Activated CD8-positive, alpha-beta memory T cell treated with anti-CD3 and anti-CD28 coated beads, Interleukin-2, amount 50 U/mL, for 24 hours (primary cell): ENCODE data around the gene FOXJ3.
"Not testable (repeated sequence)": the region's sequence is repeated elsewhere in the genome, so short reads cannot be mapped to it uniquely, and the experiment has no call there.

Experiments
- DNase-seq: peaks from one replicate; pipeline ENCODE4 v3.0.0-alpha.2; 2020; ENCODE audit errors: extremely low read depth

Gene FOXJ3

DNA sequence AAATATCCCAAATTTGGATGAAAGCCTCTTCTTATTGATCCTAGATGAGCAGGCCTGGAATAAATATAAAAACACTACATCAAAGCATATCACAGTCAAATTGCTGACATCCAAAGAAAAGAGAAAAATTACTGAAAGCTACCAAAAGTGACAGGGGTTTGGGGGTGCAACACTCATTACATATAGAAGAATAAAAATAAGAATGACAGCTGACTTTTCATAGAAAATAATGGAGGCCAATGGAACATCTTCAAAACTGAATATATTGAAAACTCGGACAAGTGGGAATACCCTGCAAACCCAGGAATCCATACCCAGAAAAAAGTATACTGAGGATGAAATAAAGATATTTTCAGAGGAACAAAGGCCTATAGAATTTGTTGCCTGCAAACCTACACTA lies 84.0 kb downstream of the FOXJ3 start:
- DNase-seq = no peak

DNA sequence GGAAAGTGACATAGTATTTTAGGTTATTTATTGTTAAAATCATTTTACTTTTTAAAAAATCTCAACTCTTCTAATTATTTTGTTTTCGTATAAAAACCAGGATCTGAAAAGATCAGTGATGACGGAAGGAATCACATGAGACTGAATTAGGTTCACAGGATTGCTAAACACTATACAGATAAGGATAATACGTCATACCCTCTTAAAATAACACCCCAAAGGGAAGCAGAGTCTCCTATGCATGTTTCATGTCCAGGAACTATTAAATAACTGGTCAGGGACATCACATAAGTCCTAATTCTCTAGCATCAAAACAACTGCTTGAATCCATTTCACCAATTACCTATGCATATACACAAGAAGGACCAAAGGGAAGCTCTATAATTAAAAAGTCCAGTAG lies 84.9 kb downstream of the FOXJ3 start:
- DNase-seq = no peak

DNA sequence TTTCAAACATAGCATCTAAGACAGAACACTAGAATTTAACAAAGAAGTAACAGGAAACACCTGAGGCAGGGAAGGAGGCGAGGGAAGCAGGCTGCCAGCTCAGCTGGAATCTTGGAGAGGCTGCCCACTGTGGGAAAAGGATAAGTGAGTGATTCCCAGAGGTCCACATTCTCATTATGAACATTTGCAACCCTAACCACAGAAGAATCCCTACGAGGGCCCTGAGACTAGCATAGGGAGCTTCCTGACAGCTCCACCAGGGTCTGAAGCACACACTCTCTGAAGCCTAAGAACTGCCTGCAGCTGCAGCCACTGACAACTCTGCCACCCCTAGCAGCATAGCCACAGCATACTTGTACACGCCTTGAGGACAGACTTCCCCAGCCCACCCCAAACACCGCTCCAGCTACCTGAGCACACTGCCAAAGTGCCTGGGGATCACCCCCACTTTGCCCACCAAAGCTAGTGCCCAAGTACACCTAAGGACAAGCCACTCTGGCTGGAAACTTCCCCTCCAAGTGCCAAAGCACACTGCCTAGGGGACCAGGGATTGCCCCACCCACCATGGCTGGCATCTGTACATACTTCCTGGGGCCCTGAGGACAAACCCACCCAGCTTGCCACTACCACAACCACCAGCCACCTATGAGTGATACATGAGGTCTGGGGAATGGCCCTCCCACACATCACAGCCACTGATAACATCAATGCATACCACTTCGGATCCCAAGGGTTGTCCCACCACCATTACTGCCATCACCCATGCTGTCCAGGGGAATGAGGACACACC lies 93.9 kb downstream of the FOXJ3 start:
- no peak for DNase-seq

DNA sequence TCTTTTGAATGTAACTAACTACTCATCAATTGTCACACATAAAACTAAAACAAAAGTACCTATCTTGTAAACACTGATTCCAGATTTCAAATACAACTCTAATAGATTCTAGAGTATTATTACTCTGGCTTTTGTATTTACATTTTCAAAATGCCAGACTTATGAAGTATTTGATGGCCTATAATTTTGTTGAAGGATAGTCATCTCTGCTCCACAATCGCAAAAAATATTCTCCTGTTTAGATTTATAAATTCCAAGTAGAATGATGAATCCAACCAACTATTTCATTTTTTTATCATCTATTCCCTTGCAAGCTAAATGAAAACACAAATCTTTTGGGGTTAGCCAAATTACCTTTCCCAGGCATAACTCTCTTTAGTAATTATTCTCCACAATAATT lies 95.5 kb downstream of the FOXJ3 start:
- no peak for DNase-seq

DNA sequence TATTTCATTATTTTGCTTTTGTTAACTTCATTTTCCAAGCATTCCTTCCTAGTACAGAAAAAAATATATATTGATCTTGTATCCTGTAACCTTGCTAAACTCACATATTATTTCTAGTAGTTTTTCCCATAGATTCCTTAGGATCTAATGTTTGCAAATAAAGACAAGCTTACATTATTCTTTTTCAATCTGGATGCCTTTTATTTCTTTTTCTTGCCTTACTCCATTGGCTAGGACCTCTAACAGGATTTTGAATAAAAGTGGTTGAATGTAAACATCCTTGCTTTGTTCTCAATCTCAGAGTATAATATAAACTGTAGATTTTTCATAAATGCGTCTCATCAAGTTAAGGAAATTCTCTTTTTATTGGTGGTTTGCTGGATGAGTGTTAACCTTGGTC lies 96.0 kb downstream of the FOXJ3 start:
- no peak for DNase-seq

DNA sequence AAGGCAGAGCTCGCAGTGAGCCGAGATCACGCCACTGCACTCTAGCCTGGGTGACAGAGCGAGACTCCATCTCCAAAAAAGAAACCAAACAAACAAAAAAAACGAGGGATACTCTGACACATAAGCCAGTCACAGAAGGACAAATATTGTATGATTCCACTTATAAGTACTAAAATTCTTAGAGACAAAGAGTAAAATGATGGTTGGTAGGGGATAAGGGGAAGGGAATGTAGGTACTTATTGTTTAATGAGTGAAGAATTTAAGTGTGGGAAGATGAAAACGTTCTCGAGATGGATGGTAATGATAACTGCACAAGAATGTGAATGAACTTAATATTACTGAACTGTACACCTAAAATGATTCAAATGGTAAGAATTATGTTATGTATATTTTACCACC lies 103.8 kb downstream of the FOXJ3 start:
- no peak for DNase-seq

DNA sequence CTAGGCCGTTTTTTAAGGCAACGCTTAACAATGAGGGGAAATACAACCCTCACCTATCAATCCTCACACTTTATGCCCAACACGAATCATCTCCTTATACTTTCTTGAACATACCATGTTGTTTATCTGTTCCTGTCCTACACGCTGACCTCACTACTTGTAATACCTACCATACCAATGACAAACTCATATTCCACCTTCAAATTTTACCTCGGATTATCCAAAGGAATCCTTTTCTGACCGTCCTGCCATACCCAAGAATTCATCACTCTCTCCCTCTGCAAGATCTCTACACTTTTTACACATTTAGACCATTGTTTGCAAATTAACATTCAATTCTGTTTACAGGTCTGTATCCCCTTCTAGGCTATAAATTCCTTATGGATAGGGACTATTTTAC lies 106.1 kb downstream of the FOXJ3 start:
- no peak for DNase-seq

DNA sequence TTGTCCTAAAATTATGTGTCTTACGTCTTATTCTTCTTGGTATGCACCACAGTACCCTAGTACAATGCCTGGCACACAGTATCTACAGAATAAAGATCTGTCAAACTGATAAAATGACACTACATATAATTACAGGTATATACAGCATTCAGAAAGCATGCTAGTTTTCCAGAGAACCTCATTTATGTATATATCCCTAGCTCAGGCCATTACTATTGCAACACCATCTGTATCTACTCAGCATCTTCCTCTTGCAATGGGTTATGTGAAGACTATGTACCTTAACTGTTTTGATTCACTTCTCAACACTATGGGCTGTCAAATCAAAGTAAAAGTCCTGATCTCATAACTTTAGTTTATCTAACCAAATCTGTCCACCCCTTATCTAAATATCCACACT lies 112.0 kb downstream of the FOXJ3 start:
- DNase-seq = no peak

DNA sequence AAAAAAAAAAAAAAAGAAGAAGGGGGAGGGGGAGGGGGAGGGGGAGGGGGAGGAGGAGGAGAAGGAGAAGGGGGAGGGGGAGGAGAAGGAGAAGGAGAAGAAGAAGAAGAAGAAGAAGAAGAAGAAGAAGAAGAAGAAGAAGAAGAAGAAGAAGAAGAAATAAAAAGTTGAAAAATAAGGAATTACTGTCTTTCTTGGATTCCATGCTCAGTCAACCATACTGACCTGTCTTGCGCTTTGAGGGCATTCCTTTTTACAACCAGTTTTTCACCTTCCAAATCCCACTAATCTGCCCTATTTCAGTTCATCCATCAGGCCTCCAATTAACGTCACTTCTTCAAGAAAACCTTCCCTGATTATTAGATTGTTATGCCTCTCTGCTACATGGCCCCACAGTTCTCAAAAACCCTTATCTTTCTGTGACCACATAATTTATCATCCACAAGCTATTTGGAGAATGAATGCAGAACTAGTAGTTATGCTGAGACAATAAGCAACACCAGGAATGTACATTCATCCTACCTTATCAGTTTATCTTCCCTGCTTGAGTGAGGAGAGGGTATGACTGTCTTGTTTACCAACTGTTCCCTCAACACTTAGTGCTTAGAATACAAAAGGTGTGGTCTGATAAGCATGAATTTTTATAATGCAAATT lies 113.0 kb downstream of the FOXJ3 start:
- no peak for DNase-seq

DNA sequence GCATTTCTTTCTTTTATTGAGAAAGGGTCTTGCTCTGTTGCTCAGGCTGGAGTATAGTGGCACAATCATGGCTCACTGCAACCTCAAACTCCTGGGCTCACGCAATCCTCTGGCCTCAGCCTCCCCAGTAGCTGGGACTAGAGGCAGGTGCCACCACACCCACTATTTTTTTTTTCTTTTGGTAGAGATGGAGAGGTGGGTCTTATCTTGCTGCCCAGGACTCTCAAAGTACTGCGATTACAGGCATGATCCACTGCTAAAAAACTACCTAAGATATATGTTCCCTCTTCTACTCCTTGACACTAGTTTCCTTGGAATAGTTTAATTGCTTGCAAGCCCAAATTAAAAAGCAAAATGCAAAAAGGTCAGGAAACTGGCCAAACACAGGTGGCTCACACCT lies 113.6 kb downstream of the FOXJ3 start:
- no peak for DNase-seq

DNA sequence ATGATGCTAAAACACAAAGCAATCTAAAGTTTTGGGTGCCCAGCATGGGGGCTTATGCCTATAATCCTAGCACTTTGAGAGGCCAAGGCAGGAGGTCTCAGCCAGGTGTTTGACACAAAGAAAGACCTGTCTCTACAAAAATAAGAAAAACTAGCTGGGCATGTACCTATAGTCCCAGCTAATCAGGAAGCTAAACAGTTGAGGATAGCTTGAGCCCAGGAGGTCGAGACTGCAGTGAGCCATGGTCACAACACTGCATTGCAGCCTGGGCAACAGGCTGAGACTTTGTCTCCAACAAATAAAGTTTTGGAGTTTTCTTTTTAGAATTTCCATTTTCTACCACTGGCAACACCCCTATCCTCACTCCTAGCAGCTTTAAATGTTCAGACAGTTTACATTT lies 115.4 kb downstream of the FOXJ3 start:
- no peak for DNase-seq

DNA sequence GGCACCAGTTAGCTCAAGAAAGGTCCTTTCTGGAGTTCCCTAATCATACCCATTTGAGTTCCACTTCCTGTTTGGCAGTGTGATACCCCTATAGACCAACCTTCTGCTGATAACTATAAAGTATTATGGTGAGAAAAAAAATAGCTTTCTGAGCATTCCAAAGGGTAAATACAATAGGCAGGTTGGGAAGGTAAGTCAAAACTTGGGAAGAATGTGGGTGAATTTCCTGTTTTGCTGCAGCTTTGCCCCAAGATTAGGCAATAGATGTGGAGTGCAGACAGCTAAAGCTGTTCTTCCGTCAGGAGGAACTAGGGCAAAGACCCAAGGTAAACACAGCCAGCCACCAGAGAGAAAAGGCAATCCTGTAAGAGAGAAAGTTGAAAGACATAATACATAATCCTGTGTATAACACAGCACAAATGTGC lies 120.6 kb downstream of the FOXJ3 start:
- DNase-seq = no peak

DNA sequence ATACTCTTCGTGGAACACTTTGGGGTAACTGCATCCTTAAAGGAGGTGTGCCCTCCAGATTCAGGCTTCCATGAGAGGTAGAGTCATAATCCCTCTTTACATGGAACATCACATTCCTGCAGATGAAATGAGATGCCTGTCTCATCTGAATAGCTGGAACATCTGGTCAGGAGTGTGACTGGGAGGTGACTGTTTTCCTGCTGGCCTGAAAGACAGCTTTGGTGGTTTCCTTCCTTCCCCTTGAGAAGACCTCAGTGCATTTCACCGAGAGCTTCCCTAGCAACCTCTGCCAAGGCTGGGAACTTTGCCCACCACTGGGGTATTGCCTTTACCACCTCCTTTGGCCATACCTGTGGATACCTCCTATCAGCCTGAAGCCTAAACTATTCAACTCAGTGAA lies 123.8 kb downstream of the FOXJ3 start:
- no peak for DNase-seq

DNA sequence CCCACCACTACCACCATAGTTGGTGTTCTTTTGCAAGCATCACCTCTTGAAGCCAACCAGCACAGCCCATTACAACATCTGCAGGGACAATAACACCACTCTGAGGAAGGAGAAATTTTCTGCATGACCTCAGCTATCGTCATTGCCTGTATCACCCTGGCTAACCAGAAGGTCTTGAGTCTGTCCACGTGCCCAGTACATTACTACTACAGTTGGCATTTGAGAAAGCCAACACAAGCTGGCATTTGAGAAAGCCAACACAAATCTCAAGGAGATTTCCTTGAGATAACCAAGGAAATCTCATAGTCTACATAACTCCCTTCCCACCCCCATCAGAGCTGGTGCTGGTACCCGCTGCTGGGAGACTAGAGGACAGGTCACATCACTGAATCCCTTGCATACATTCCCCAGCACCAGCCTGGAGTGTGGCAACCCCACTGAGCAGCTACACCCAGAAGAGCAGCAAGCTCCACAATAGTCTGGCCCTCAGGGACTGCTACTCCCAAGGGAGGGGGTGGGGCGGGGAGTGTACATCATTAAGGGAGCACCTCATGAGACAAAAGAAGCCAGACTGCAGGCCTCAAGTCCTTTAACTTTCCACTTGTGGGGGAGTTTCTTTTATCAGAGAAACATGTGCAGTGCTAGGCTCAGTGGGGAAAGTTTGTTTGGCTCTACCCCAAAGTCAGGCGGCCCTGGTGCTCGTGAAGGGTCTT lies 124.5 kb downstream of the FOXJ3 start:
- no peak for DNase-seq

DNA sequence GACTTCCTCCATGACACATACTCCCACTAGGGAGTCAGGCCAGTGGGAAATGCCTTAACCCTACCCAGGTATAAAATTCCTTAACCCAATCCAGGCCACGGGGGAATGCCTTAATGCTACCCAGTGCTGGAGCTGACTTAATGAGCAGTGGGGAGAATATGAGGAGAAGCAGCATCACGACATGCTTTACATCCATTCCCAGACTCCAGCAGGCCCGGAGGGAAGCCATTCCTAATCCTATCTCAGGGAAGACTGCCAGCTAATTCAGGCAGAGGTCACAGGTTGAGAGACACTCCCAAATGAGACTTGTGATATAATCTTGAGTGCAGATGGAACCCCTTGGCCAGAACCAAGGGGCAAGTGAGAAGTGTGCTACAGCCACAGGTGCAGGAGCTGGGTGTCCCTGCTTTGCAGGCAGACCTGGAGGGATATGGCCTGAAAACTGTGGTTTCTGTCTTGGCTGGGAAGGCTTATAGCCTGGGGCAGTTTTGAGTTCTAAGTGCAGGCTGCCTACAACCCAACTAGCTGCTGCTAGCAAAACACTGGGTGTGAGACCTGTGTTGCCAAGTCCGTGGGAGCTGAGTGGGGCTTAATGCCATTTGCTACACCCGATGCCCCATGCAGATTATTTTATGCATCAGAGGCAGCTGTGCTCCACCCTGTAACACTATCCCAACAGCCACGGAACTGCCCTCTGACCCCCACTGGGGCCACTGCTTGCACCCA lies 125.3 kb downstream of the FOXJ3 start:
- DNase-seq = no peak

DNA sequence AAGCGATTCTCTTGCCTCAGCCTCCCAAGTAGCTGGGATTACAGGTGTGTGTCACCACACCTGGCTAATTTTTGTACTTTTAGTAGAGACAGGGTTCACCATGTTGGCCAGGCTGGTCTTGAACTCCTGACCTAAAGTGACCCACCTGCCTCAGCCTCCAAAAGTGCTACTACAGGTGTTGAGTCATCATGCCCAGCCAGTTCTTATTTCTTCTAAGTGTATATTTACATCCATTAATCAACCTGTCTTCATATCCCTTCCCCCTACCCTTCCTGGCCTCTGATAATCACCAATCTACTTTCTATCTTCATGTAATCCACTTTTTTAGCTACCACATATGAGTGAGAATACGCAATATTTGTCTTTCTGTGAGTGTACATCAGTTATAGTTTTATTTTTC lies 128.1 kb downstream of the FOXJ3 start:
- DNase-seq = not testable (repeated sequence)

DNA sequence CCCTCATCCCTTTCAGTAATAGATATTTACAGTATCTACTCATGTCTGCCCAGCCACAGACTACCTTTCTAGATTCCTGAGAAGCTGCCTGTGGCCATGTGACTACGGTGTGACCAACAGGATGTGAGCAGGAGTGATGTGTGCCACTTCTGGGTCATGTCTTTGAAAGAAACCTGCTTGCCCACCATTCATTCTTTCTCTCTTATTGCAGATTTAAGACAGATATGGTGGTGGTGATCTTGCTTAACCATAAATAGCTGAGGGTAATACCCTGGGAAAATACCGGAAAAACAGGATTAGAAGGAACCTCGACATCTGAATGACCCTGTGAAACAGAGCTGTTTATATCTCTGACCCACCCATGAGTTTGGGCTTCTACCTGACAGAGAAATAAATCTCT lies 128.9 kb downstream of the FOXJ3 start:
- DNase-seq = no peak

DNA sequence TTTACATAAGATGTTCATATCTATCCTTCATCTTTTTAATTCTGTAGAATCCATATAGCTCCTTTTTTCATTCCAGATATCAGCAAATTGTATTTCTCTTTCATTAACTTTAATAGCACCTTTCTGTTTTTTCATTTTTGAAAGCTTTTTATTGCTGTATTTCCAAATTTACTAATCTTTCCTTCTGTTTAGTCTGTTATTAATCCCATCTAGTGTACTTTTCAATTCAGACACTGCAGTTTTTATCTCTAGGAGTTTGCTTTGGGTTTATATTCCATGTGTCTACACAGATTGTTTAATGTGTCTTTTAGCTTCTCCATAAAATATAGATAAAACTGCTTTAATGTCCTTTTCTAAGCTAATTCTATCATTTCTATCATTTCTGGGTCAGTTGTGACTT lies 133.0 kb downstream of the FOXJ3 start:
- no peak for DNase-seq

DNA sequence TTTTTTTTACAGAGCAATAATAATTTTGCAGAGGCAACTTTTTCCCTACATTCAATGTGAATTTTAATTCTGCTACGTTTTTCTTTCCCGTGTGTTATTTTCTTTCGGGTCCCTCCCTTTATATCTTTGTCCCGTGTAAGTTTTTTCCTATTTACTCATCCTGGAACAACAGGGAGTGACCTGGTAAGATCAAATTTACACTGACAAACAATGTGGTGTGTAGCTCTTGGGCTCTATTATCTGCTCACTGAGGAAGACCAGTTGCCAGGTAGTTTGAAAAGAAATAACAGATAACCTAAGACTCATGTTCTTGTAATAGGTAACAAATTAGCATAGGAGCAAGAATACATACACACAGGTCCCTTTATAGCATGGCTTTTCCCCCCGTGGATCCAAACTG lies 136.8 kb downstream of the FOXJ3 start:
- no peak for DNase-seq

DNA sequence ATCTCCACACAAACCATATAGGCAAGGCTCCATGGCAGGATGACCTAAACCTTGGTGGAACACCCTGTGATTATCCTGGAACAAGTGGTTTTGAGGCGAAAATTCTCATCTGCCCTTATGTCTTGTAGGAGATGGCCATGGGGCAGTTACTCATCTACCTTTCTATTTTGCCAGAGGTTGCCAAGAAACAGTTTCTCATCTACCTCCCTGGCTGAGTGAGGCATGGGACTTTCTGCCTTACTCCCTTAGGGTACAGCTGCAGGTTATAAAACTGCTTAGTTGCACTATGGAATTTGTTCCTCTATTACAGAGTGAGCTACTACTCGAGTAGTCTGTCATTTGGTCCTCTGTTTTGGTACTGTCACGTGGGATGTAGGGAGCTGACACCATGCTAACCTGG lies 139.2 kb downstream of the FOXJ3 start:
- DNase-seq = no peak

DNA sequence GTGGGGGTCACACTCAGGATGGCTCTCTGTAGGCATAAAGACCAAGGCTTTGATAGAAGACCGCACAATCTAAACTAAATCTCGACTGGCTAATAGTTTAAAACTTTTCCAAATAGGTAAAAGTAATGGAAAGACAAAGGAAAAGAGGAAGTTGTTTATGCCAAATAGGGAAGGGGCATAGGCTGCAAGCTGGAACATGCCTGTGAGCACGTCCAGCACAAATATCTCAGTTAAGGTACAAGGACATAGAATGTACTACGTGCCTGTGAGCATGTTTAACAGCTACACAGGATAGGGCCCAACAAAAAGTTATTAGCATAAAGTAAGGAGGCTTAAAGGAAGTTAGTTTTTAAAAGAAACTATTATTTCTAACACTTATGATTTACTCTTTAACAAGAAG lies 142.9 kb downstream of the FOXJ3 start:
- DNase-seq = no peak

DNA sequence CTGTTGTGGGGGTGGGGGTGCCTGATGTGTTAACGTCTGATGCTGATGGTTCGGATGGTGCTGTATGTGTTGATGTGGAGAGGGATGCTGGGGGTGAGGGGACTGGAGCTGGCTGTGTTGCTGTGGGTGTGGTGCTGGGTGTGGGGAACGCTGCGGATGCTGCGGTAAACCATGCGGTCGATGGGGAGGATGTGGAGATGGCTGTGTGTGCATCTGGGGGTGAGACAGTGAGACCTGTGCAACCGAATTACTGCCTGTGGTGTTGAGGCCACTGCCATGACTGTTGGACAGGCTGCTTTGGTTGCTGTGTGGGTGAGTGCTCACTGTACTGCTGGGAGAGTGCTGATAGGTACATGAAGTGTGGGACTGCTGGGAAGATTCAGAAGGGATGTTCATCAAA lies 143.7 kb downstream of the FOXJ3 start:
- no peak for DNase-seq
